AG04449 (cell line): ENCODE measurements around the gene KRT84.

ENCODE experiments used
- CTCF ChIA-PET: fragments of 350-600 bp; formaldehyde crosslinking; extraction: SDS; loops from one replicate; lab custom pipeline; 2021; ENCODE audit warnings: antibody characterized with exemption; lab: Yijun Ruan, JAX
- POLR2A ChIA-PET: fragments of 400-600, 350-600 bp; formaldehyde crosslinking; extraction: SDS; loops from one replicate; lab custom pipeline; 2020; ENCODE audit warnings: antibody characterized with exemption, inconsistent platforms; lab: Yijun Ruan, JAX
- DNase-seq: peaks from one replicate; pipeline ENCODE4 v3.0.0-alpha.2; 2010; ENCODE audit warnings: low read depth, low spot score
- H3K4me3 ChIP-seq: 2 replicates; pipeline ENCODE4 v1.5.1; 2011; ENCODE audit warnings: low read depth, mild to moderate bottlenecking, control low read depth, low read length
- TF ChIP-seq, protein P1 (sequence below): IDR thresholded peaks from one replicate; pipeline ENCODE4 v1.5.1; 2011; ENCODE audit warnings: mild to moderate bottlenecking, moderate library complexity, low read length, control low read depth, inconsistent platforms; ENCODE audit not compliant: insufficient read depth; ENCODE audit errors: missing control alignments

The KRT84 gene

DNA sequence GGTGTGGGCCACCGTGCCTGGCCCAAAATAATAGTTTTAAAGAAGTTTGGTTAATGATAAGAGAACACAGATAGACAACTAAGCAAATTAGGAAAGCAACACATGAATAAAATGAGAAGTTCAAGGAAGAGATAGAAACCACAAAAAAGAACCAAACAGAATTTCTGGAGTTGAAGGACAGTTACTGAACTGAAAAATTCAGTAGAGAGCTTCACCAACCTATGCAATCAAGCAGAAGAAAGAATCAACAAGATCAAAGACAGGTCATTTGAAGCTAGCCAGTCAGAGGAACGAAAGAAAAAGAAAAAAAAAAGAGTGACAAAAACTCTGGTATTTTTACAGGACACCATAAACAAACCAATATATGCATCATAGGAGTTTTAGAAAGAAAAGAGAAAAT, 48.8 kb downstream of the KRT84 start:
- DNase-seq: no peak
- ChIA-PET CTCF (interaction anchor here (1.3 to 5.0 kb wide), 5 partner anchors 10 to 548 kb away, joined by 4 to 57 read pairs (median 4); no protein-coding TSS in a partner anchor), POLR2A (no interaction called here)
- H3K4me3 ChIP-seq: no peak overlapping the region
- TF ChIP-seq, protein P1, sequence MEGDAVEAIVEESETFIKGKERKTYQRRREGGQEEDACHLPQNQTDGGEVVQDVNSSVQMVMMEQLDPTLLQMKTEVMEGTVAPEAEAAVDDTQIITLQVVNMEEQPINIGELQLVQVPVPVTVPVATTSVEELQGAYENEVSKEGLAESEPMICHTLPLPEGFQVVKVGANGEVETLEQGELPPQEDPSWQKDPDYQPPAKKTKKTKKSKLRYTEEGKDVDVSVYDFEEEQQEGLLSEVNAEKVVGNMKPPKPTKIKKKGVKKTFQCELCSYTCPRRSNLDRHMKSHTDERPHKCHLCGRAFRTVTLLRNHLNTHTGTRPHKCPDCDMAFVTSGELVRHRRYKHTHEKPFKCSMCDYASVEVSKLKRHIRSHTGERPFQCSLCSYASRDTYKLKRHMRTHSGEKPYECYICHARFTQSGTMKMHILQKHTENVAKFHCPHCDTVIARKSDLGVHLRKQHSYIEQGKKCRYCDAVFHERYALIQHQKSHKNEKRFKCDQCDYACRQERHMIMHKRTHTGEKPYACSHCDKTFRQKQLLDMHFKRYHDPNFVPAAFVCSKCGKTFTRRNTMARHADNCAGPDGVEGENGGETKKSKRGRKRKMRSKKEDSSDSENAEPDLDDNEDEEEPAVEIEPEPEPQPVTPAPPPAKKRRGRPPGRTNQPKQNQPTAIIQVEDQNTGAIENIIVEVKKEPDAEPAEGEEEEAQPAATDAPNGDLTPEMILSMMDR: no peak

DNA sequence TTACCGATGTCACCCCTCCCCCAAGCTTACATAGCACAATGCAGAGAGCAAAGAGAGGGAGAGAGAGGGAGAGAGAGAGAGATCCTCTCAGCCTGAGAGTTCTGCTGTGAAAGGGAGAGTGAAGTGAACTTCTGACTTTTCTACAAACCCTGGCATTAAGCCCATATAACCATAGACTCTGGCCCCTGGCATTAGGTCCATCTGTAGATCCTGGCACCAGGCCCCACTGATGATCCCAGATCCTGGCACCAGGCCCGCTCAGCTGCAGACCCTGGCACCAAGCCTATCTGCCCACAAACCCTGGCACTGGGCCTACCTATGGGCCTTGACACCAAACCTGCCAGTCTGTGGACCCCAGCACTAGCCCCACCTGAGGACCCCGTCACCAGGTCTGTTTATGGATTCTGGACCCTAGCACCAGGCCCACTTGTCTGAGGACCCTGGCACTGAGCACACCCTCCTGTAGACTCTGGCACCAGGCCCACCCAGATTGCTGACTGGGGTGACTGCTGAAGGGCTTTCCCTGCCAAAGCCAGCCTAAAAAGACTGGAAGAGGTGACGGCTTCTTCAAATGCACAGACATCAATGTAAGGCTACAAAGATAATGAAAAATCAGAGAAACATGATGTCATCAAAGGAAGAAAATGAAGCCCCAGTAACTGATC, 49.7 kb downstream of the KRT84 start:
- no peak for DNase-seq
- POLR2A ChIA-PET: no interaction called here
- CTCF ChIA-PET: interaction anchor here (1.2 to 1.3 kb wide), 2 partner anchors 10 to 544 kb away, joined by 4 read pairs; no protein-coding TSS in a partner anchor
- TF ChIP-seq, protein P1: no peak
- no peak overlapping the region for H3K4me3 ChIP-seq

DNA sequence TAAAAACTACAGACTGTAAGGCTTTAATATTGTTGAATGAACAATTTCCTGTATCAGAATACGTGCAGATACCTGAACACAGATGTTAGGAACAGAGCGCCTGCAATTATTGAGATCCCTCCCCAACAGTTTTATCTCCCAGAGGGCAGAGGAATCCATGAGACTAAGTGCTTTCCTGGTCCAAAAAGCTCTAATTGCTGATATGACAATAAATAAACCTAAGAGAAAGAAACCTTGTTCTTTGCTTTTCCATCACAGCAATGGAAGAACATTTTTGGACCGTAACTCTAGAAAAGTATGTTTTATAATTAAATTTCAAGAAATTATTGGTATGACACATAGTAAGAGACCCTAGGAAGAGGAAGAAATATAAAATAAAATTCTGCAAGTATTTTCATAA, 51.3 kb downstream of the KRT84 start:
- POLR2A ChIA-PET: no interaction called here
- H3K4me3 ChIP-seq: no peak overlapping the region
- CTCF ChIA-PET: interaction anchor here (0.6 to 2.3 kb wide), 7 partner anchors 39 to 551 kb away, joined by 3 to 6 read pairs (median 4); no protein-coding TSS in a partner anchor
- TF ChIP-seq, protein P1: no peak
- no peak for DNase-seq

DNA sequence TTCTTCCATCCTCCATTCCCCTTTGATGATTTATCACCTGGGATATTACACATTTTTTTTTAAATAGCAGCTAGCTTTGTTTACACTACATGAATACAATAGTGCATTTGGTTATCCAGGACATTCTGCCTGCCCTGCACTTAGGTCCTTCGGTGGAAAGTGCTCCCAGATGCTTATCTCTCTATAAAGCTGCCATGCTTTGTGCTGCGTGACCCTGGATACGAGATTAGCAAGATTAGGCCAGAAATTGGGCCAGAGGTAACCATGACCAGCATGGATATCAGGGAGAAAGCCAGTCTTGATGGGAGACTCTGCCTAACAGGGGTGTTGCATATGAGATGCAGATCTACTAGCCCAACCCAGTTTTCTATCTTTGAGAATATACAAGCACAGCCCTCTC, 52.1 kb downstream of the KRT84 start:
- no peak for DNase-seq
- POLR2A ChIA-PET: no interaction called here
- TF ChIP-seq, protein P1: no peak
- H3K4me3 ChIP-seq: no peak overlapping the region
- CTCF ChIA-PET: interaction anchor here (1.2 to 2.3 kb wide), 3 partner anchors 55 to 552 kb away, joined by 3 to 6 read pairs (median 4); no protein-coding TSS in a partner anchor

DNA sequence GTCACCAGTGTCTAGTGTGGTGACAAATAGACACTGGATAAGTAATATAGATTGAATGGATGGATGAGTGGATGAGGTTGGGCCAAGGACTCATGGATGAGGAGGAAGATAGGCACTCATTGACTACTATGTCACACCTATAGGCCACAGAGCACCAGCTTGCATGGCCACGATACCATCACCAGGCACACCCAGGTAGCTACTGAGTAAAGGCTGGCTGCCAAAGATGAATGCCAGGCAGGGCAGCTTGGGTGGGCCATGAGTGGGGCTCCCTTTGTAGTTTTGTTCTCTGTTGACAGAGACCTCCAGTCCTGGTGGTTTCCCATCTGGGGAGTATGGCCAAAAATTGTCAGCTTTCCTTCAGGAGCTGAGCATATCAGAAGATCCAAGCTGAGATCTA, 53.1 kb downstream of the KRT84 start:
- DNase-seq: no peak
- no peak overlapping the region for H3K4me3 ChIP-seq
- TF ChIP-seq, protein P1: no peak
- ChIA-PET POLR2A (no interaction called here), CTCF (interaction anchor here (1.4 to 1.7 kb wide), 3 partner anchors 40 to 547 kb away, joined by 3 to 4 read pairs (median 3); no protein-coding TSS in a partner anchor)

DNA sequence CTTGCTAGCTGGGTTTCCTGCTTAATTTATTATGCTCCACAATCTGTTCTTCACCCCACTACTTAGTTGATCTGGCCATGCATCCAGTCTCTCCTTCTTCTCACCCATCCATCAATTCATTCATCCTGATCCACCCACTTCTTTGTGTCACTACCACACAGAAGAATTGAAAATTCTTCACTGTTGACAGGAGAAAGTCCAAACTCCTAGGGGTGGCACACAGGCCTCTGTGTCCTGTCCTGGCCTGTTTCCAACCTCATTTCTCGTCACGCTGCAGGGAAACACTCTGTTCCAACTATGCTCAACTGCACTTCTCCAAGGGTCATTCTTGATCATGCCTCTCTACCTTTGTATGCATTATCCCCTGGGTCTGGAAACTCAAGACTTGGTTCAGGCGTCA, 53.6 kb downstream of the KRT84 start:
- POLR2A ChIA-PET: no interaction called here
- TF ChIP-seq, protein P1: no peak
- H3K4me3 ChIP-seq: no peak overlapping the region
- DNase-seq: no peak
- CTCF ChIA-PET: interaction anchor here (1.4 to 6.3 kb wide), 4 partner anchors 10 to 548 kb away, joined by 3 to 53 read pairs (median 4); no protein-coding TSS in a partner anchor
